Measurements from ENCODE around the gene C6orf89. TPM values are rescaled to one million over a fixed set of nuclear protein-coding genes. Genes with fewer than 3 reads are reported as not detected.
A peak's percentile ranks its signal among the peaks of the same experiment; 100 is the strongest.

C6orf89 gene
- total RNA-seq, 1 experiment from 2014 or later, result 40.1 TPM

DNA sequence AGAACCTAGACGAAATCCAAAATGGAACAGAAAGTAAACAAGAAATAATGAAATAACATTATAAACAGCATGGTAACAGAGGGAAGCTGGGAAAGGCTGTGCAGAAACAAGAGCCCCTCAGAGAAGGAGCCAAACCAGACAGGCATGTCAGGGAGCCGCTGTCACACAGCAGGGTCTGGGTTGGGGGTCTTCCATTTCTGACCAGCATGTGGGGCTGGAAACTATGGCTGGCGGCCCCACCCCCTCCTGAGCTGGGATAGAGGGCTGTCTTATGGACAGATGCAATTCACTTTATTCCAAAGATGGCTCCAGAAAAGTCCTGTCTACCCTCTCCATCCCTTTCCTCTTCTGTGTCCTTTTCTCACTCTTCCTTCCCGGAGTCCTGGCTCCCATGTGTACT lies 27.3 kb downstream of the C6orf89 start:
- no peaks in the 10 kb centered on the region for H3K9me2 ChIP-seq (ENCODE audit: insufficient read depth)
- intact Hi-C loops (cut with micrococcal nuclease; ENCODE audit: unreplicated experiment), result loop anchor here (5.0 to 10.0 kb wide), 2 partner anchors 49 to 302 kb away; no protein-coding TSS in a partner anchor
- no peak overlapping the region for H3K4me2 ChIP-seq
- H3K4me3 ChIP-seq, result no peak overlapping the region
- DNase-seq, result no peak
- ChIA-PET CTCF (interaction anchor here (1.3 kb wide), 1 partner anchor 146 kb away, joined by 5 read pairs; no protein-coding TSS in a partner anchor), POLR2A (ENCODE audit: unreplicated experiment) (no interaction called here)
- no peak overlapping the region for H3K27ac ChIP-seq
- H2AFZ ChIP-seq, result no peak overlapping the region
- 0 out of 2 replicates have a peak, but pooled peaks cover 16% of the 10 kb centered on the region for H3K36me3 ChIP-seq (ENCODE audit: low read depth)
- no peaks in the 10 kb centered on the region for H4K20me1 ChIP-seq (ENCODE audit: insufficient read depth)
- H3K9me3 ChIP-seq (ENCODE audit: insufficient read depth, low read depth), result no peaks in the 10 kb centered on the region
- no peaks in the 10 kb centered on the region for H3K79me2 ChIP-seq (ENCODE audit: low read depth)
- BruUV-seq (replicated peaks), result no TSS peak
- H3K4me1 ChIP-seq (replicated peaks; ENCODE audit: insufficient read depth), result peaks cover 33% of the 10 kb centered on the region
- no peaks in the 10 kb centered on the region for H3K27me3 ChIP-seq (ENCODE audit: insufficient read depth, low read depth)
- H3F3A ChIP-seq (ENCODE audit: insufficient read depth, low read depth), result peaks cover 33% of the 10 kb centered on the region
- TF ChIP-seq, protein P1, sequence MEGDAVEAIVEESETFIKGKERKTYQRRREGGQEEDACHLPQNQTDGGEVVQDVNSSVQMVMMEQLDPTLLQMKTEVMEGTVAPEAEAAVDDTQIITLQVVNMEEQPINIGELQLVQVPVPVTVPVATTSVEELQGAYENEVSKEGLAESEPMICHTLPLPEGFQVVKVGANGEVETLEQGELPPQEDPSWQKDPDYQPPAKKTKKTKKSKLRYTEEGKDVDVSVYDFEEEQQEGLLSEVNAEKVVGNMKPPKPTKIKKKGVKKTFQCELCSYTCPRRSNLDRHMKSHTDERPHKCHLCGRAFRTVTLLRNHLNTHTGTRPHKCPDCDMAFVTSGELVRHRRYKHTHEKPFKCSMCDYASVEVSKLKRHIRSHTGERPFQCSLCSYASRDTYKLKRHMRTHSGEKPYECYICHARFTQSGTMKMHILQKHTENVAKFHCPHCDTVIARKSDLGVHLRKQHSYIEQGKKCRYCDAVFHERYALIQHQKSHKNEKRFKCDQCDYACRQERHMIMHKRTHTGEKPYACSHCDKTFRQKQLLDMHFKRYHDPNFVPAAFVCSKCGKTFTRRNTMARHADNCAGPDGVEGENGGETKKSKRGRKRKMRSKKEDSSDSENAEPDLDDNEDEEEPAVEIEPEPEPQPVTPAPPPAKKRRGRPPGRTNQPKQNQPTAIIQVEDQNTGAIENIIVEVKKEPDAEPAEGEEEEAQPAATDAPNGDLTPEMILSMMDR (conservative IDR thresholded peaks at IDR 0.05), result no peak
- no peak for TF ChIP-seq EZH2 (IDR thresholded peaks at IDR 0.05; ENCODE audit: low read depth)

DNA sequence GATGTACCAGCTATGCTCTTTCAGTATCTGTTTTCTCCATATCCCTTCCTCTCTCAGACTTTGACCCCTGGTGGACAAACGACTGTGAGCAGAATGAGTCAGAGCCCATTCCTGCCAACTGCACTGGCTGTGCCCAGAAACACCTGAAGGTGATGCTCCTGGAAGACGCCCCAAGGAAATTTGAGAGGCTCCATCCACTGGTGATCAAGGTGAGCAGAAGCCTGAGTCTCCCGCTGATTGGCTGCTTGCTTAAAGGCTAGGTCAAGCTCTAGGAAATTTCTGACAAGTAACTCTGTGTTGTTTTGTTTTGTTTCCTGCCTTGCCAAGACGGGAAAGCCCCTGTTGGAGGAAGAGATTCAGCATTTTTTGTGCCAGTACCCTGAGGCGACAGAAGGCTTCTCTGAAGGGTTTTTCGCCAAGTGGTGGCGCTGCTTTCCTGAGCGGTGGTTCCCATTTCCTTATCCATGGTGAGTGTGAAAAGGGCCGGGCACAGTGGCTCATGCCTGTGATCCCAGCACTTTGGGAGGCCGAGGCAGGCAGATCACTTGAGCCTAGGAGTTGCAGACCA lies 28.6 kb downstream of the C6orf89 start:
- Histone ChIP-seq H3K36me3 (ENCODE audit: low read depth) (peaks cover 16% of the 10 kb centered on the region; the same call in 1 of the 2 replicates), H3F3A (ENCODE audit: insufficient read depth, low read depth) (peaks cover 33% of the 10 kb centered on the region), H2AFZ (no peak overlapping the region), H3K4me2 (peak overlapping the region; percentile 21), H3K9me3 (ENCODE audit: insufficient read depth, low read depth) (no peaks in the 10 kb centered on the region), H3K79me2 (ENCODE audit: low read depth) (no peaks in the 10 kb centered on the region), H3K27ac (peak overlapping the region; percentile 10; the same call in 1 of the 2 replicates), H4K20me1 (ENCODE audit: insufficient read depth) (no peaks in the 10 kb centered on the region), H3K27me3 (ENCODE audit: insufficient read depth, low read depth) (no peaks in the 10 kb centered on the region), H3K4me3 (no peak overlapping the region), H3K4me1 (replicated peaks; ENCODE audit: insufficient read depth) (peaks cover 35% of the 10 kb centered on the region), H3K9me2 (ENCODE audit: insufficient read depth) (no peaks in the 10 kb centered on the region)
- no TSS peak for BruUV-seq (replicated peaks)
- ChIA-PET POLR2A (ENCODE audit: unreplicated experiment) (interaction anchor here (0.6 to 1.0 kb wide), 7 partner anchors 29 to 716 kb away, joined by 3 to 19 read pairs (median 8); partner anchors contain the start of gene MTCH1), CTCF (interaction anchor here (0.6 to 2.4 kb wide), 28 partner anchors 18 to 1662 kb away, joined by 3 to 36 read pairs (median 7); partner anchors contain the start of genes C6orf89, MTCH1 and TMEM217)
- no peak for TF ChIP-seq EZH2 (IDR thresholded peaks at IDR 0.05; ENCODE audit: low read depth)
- TF ChIP-seq, protein P1 (conservative IDR thresholded peaks at IDR 0.05), result peak; percentile 61
- intact Hi-C loops (cut with micrococcal nuclease; ENCODE audit: unreplicated experiment), result loop anchor here (1.0 to 10.0 kb wide), 7 partner anchors 14 to 300 kb away; partner anchors contain the start of gene MTCH1
- DNase-seq, result peak; percentile 91 to 97

DNA sequence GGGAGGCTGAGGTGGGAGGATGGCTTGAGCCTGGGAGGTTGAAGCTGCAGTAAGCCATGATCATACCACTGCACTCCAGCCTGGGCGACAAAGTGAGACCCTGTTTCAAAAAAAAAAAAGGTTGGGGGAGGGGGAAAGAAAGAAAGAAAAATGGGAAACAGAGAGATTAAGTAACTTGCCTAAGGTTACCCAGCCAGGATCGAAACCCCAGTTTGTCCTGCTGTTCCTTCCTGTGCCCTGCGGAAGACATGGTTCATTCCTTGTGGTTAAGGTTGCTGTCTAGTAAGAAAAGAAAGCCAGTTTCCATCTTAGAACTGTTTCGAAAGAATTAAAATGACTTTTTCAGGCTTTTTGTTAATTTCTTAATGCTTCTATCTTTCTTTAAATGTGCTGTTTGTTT lies 29.8 kb downstream of the C6orf89 start:
- DNase-seq, result no peak
- Histone ChIP-seq H3K9me2 (ENCODE audit: insufficient read depth) (no peaks in the 10 kb centered on the region), H3K27ac (no peak overlapping the region), H4K20me1 (ENCODE audit: insufficient read depth) (no peaks in the 10 kb centered on the region), H3K36me3 (ENCODE audit: low read depth) (peaks cover 20% of the 10 kb centered on the region; the same call in 1 of the 2 replicates), H3K79me2 (ENCODE audit: low read depth) (no peaks in the 10 kb centered on the region), H3K4me1 (replicated peaks; ENCODE audit: insufficient read depth) (peaks cover 48% of the 10 kb centered on the region), H3F3A (ENCODE audit: insufficient read depth, low read depth) (peaks cover 38% of the 10 kb centered on the region), H2AFZ (no peak overlapping the region), H3K9me3 (ENCODE audit: insufficient read depth, low read depth) (no peaks in the 10 kb centered on the region), H3K4me2 (no peak overlapping the region), H3K4me3 (no peak overlapping the region), H3K27me3 (ENCODE audit: insufficient read depth, low read depth) (no peaks in the 10 kb centered on the region)
- no peak for TF ChIP-seq EZH2 (IDR thresholded peaks at IDR 0.05; ENCODE audit: low read depth)
- TF ChIP-seq, protein P1 (conservative IDR thresholded peaks at IDR 0.05), result no peak
- intact Hi-C loops (cut with micrococcal nuclease; ENCODE audit: unreplicated experiment), result loop anchor here (2.0 to 10.0 kb wide), 2 partner anchors 13 to 299 kb away; no protein-coding TSS in a partner anchor
- BruUV-seq (replicated peaks), result no TSS peak
- ChIA-PET POLR2A (ENCODE audit: unreplicated experiment) (no interaction called here), CTCF (interaction anchor here (2.4 kb wide), 1 partner anchor 102 kb away, joined by 36 read pairs; no protein-coding TSS in a partner anchor)
